GM12878 (cell line): ENCODE results near the gene SMPDL3A.
"Not testable (repeated sequence)": the region's sequence is repeated elsewhere in the genome, so short reads cannot be mapped to it uniquely, and the experiment has no call there.

Source experiments
- CBX3 ChIP-seq: fragments of 200-600 bp; sonication (generic); IDR thresholded peaks from 2 replicates; pipeline ENCODE4 v1.6.1; 2016; ENCODE audit warnings: low read depth, borderline replicate concordance
- CTCF ChIP-seq, 3 experiments: IDR thresholded peaks in 2 of 3; conservative IDR thresholded peaks in 1 of 3; 2 replicates each; pipeline ENCODE4 v1.5.1; 2011; ENCODE audit warnings: low read depth in 3 of 3, low read length in 3 of 3, mild to moderate bottlenecking in 3 of 3, control low read depth in 2 of 3, moderate library complexity in 2 of 3, inconsistent platforms in 1 of 3, mixed read lengths in 1 of 3; ENCODE audit not compliant: control insufficient read depth in 2 of 3, insufficient read depth in 1 of 3; ENCODE audit errors: extremely low read depth in 1 of 3
- EP300 ChIP-seq, 2 experiments: fragments of 150-350 bp in 1 of 2; IDR thresholded peaks; 2 replicates each; pipeline ENCODE4 v1.6.1; 2011 to 2012; ENCODE audit warnings: low read depth in 2 of 2, low read length in 2 of 2, borderline replicate concordance in 1 of 2, improper control_type of control experiment in 1 of 2, inconsistent platforms in 1 of 2; ENCODE audit not compliant: control insufficient read depth in 1 of 2
- JUNB ChIP-seq: IDR thresholded peaks from 2 replicates; pipeline ENCODE4 v1.6.1; 2016; ENCODE audit warnings: antibody characterized with exemption, mild to moderate bottlenecking
- KDM1A ChIP-seq: fragments of 200-600 bp; sonication (generic); IDR thresholded peaks from 2 replicates; pipeline ENCODE4 v1.6.1; 2016; ENCODE audit warnings: borderline replicate concordance
- POLR2A ChIP-seq: IDR thresholded peaks from 2 replicates; pipeline ENCODE4 v1.6.1; 2011; ENCODE audit warnings: low read depth, mild to moderate bottlenecking, low read length
- POLR2AphosphoS5 ChIP-seq: IDR thresholded peaks from 2 replicates; pipeline ENCODE4 v1.6.1; 2011; ENCODE audit warnings: mild to moderate bottlenecking, low read length, inconsistent platforms
- RB1 ChIP-seq: fragments of 450-650 bp; formaldehyde crosslinking; IDR thresholded peaks from 2 replicates; pipeline ENCODE4 v1.6.1; 2017; ENCODE audit warnings: mild to moderate bottlenecking, borderline replicate concordance
- RCOR1 ChIP-seq: conservative IDR thresholded peaks from 2 replicates; pipeline ENCODE4 v1.6.1; 2012; ENCODE audit warnings: low read depth, low read length, improper control_type of control experiment
- SIX5 ChIP-seq: IDR thresholded peaks from 2 replicates; pipeline ENCODE4 v1.6.1; 2011; ENCODE audit warnings: mild to moderate bottlenecking, low read depth, low read length, moderate library complexity; ENCODE audit not compliant: severe bottlenecking
- SMC3 ChIP-seq: IDR thresholded peaks from 2 replicates; pipeline ENCODE4 v1.6.1; 2011; ENCODE audit warnings: low read length, improper control_type of control experiment, borderline replicate concordance
- TCF3 ChIP-seq: IDR thresholded peaks from 2 replicates; pipeline ENCODE4 v1.6.1; 2012; ENCODE audit warnings: low read depth, mild to moderate bottlenecking, low read length, borderline replicate concordance; ENCODE audit not compliant: insufficient read depth
- ZNF384 ChIP-seq: IDR thresholded peaks from 2 replicates; pipeline ENCODE4 v1.6.1; 2012; ENCODE audit warnings: low read depth, mild to moderate bottlenecking, low read length, improper control_type of control experiment, borderline replicate concordance

- not testable (repeated sequence) for TF ChIP-seq POLR2AphosphoS5; EP300 (IDR thresholded peaks at IDR 0.05; ENCODE audit: borderline replicate concordance in 1 of 2, control insufficient read depth in 1 of 2, low read depth in 2 of 2, low read length in 2 of 2); RB1; CTCF (IDR thresholded peaks at IDR 0.05 in 2 of 3, conservative IDR thresholded peaks at IDR 0.05 in 1 of 3; ENCODE audit: control insufficient read depth in 2 of 3, extremely low read depth in 1 of 3, insufficient read depth in 1 of 3, low read depth in 3 of 3, low read length in 3 of 3); RCOR1; ZNF384; POLR2A; TCF3; CBX3; KDM1A; JUNB; SIX5; SMC3
These were observed 40.1 kb upstream of the SMPDL3A start for GRCh38 chr6:122748945-122749344.
